Body of pancreas (tissue), 4 donors: ENCODE data around the gene GABRR1. TPM values are rescaled to one million over a fixed set of nuclear protein-coding genes. Genes with fewer than 3 reads are reported as not detected.

ENCODE experiments used
- ATAC-seq: fragments of 150-250 bp; one replicate; pipeline ENCODE4 v1.9.1; 2016
- DNase-seq, 4 donors: peaks; one replicate each; pipeline ENCODE4 v3.0.0-alpha.2; 2019
- H3K27ac ChIP-seq, 4 donors: fragments of 200-600 bp; sonication (generic); 1 replicate in 3 of 4; 2 replicates in 1 of 4; pipeline versions ENCODE4 v1.5.1 to v1.6.1; 2016 to 2019; ENCODE audit warnings: mild to moderate bottlenecking in 1 of 4, mixed read lengths in 1 of 4, moderate library complexity in 1 of 4
- H3K27me3 ChIP-seq, 2 donors: fragments of 200-600 bp; sonication (generic); one replicate each; pipeline ENCODE4 v1.6.0; 2016; ENCODE audit warnings: mild to moderate bottlenecking in 1 of 2
- H3K36me3 ChIP-seq, 2 donors: fragments of 200-600 bp; sonication (generic); replicated peaks in 1 of 2; 2 replicates each; pipeline ENCODE4 v1.5.1; 2016; ENCODE audit warnings: low read depth in 2 of 2; ENCODE audit not compliant: insufficient read depth in 1 of 2
- H3K4me1 ChIP-seq: fragments of 200-600 bp; sonication (generic); one replicate; pipeline ENCODE4 v1.6.0; 2016
- H3K4me3 ChIP-seq, 2 donors: fragments of 200-600 bp; sonication (generic); 1 replicate in 1 of 2; 2 replicates in 1 of 2; pipeline ENCODE4 v1.5.1; 2016 to 2019
- H3K9me3 ChIP-seq, 3 donors: fragments of 200-600 bp; sonication (generic); 1 replicate in 2 of 3; 2 replicates in 1 of 3; pipeline ENCODE4 v1.5.1; 2016
- POLR2A ChIP-seq, 3 donors: fragments of 450-650 bp; IDR thresholded peaks; one replicate each; pipeline ENCODE4 v1.6.1; 2016; ENCODE audit warnings: antibody characterized with exemption in 3 of 3, mild to moderate bottlenecking in 2 of 3
- WGBS, 2 donors: methylation state at CpG; one replicate each; pipeline ENCODE4 v1.1.5; 2017; 5-methylcytosine and 5-hydroxymethylcytosine counted together
- intact Hi-C: fragments of 100-400 bp; cut with DNase I; formaldehyde crosslinking; loops from one replicate; pipeline ENCODE4 v1.15.1; 2023
- total RNA-seq, 2 donors: library from RNA; depleted of rRNA; stranded (reverse); fragments of >200 nt; gene quantifications; one replicate each; pipeline ENCODE4 v1.1.0, GENCODE V29; 2016
- TF ChIP-seq, protein P1 (sequence below), 7 experiments: fragments of 450-650 bp in 4 of 7; fragments of 200-600 bp in 3 of 7; sonication (generic) in 3 of 7; IDR thresholded peaks; one replicate each; pipeline ENCODE4 v1.5.1; 2016 to 2019; ENCODE audit warnings: antibody characterized with exemption in 7 of 7

Gene GABRR1
- total RNA-seq, 2 donors from 2014 or later = not detected

DNA sequence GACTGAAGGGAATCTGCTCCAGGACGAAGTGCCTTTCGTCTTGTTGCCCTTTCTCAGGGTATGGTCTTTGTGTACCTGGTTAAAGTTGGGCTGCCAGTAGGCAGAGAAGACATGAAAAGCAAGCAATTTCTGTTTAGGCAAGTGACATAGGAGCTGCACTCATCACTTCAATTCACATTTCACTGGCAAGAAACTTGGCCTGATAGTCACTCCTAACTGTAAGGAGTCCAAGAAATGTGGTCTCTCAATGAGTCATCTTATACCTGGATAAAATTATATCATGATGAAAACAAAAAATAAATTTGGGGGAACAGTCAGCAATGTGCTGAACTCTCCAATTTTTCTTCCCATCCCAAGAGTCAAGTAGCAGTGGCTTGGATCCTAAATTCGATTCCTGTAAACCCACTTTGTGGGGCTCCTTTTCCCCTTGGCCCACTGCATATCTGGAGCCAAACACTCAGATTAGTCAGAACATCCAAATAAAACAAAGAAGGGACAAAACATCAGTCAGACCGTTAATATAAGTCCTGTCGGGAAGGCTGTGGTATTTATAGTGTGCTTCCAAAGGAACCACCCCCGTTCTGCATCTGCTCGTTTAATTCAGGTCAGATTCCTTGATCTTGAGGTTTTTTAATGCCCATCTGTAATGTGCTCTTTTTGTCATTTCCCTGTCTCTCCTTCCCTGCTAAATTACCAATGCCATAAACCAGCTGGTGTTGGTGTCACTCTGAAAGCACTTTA lies 5.0 kb upstream of the GABRR1 start:
- no peak overlapping the region for H3K4me3 ChIP-seq
- DNase-seq = no peak
- H3K27ac ChIP-seq = no peak overlapping the region
- H3K36me3 ChIP-seq = no peaks in the 10 kb centered on the region
- ATAC-seq = no peak
- TF ChIP-seq, protein P1, sequence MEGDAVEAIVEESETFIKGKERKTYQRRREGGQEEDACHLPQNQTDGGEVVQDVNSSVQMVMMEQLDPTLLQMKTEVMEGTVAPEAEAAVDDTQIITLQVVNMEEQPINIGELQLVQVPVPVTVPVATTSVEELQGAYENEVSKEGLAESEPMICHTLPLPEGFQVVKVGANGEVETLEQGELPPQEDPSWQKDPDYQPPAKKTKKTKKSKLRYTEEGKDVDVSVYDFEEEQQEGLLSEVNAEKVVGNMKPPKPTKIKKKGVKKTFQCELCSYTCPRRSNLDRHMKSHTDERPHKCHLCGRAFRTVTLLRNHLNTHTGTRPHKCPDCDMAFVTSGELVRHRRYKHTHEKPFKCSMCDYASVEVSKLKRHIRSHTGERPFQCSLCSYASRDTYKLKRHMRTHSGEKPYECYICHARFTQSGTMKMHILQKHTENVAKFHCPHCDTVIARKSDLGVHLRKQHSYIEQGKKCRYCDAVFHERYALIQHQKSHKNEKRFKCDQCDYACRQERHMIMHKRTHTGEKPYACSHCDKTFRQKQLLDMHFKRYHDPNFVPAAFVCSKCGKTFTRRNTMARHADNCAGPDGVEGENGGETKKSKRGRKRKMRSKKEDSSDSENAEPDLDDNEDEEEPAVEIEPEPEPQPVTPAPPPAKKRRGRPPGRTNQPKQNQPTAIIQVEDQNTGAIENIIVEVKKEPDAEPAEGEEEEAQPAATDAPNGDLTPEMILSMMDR (IDR thresholded peaks at IDR 0.05) = no peak
- TF ChIP-seq POLR2A (IDR thresholded peaks at IDR 0.05) = no peak
- H3K9me3 ChIP-seq = no peaks in the 10 kb centered on the region
- no peaks in the 10 kb centered on the region for H3K27me3 ChIP-seq
- intact Hi-C loops = no loop called here
- 43 to 45% methylated on average over 7 of the region's 7 CpGs for WGBS, 2 donors
- H3K4me1 ChIP-seq = no peaks in the 10 kb centered on the region

DNA sequence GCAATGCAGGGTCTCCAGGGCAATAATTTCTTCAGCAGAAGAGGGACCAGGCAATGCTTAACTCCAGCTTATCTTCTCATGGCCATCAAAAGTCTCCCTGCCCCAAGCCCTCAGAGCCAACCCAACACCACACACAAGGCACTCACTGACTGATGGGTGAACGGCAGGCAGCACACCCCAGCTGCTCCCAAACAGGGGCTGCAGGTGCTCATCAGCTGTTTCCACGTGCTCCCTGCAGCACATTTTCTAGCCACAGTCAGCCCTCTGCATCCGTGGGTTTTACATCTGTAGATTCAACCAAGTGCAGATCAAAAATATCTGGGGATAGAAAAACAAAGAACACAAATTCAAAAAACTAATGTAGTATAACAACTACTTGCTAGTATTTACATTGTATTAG lies 4.0 kb upstream of the GABRR1 start:
- no peaks in the 10 kb centered on the region for H3K27me3 ChIP-seq
- no peak for TF ChIP-seq POLR2A (IDR thresholded peaks at IDR 0.05)
- TF ChIP-seq, protein P1 (IDR thresholded peaks at IDR 0.05) = no peak
- ATAC-seq (no peak), DNase-seq (no peak)
- no peaks in the 10 kb centered on the region for H3K4me1 ChIP-seq
- no peak overlapping the region for H3K27ac ChIP-seq
- no peaks in the 10 kb centered on the region for H3K9me3 ChIP-seq
- H3K36me3 ChIP-seq = no peaks in the 10 kb centered on the region
- intact Hi-C loops = no loop called here
- 61 to 73% methylated on average over 3 of the region's 3 CpGs for WGBS, 2 donors
- no peak overlapping the region for H3K4me3 ChIP-seq

DNA sequence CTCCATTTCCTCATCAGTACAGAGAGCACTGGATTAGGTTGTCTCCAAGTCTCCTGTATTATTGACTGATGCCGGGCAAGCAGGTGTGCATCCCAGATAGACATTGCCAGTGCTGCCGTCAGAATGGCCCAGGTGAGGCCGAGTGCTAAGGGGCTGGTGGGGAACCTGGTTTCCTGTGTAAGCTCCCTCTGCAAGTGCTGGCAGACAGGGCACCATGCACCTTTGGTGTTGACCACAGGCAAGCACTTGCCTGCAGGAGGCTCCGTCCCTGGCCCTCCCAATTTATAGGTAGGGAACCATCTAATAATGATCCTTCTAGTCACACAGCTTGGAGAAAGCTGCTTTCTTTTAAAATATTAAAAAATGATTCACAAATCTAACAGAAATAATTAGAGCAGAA lies 747 bp downstream of the GABRR1 start:
- no peak overlapping the region for H3K4me3 ChIP-seq
- DNase-seq = no peak
- intact Hi-C loops = no loop called here
- TF ChIP-seq, protein P1 (IDR thresholded peaks at IDR 0.05) = no peak
- no peak for ATAC-seq
- H3K27ac ChIP-seq = no peak overlapping the region
- no peaks in the 10 kb centered on the region for H3K36me3 ChIP-seq
- WGBS, 2 donors = 64 to 79% methylated on average over 4 of the region's 4 CpGs
- no peaks in the 10 kb centered on the region for H3K9me3 ChIP-seq
- no peaks in the 10 kb centered on the region for H3K27me3 ChIP-seq
- no peaks in the 10 kb centered on the region for H3K4me1 ChIP-seq

DNA sequence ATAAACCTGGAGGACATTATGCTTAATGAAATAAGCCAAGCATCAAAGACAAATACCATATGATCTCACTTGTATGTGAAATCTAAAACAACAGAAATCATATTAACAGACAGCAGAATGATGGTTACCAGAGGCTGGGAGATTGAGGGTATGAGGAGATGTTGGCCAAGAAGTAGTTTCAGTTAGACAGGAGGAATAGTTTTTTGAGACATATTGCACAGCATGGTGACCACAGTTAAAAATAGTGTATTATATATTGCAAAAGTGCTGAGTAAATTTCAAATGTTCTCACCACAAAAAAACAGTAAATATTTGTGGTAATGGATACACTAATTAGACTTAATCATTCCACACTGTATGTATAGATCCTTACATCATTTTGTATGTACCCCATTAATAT lies 1.8 kb downstream of the GABRR1 start:
- no peak for TF ChIP-seq POLR2A (IDR thresholded peaks at IDR 0.05)
- TF ChIP-seq, protein P1 (IDR thresholded peaks at IDR 0.05) = no peak
- Histone ChIP-seq H3K27ac (no peak overlapping the region), H3K36me3 (no peaks in the 10 kb centered on the region), H3K4me3 (no peak overlapping the region), H3K4me1 (no peaks in the 10 kb centered on the region), H3K27me3 (no peaks in the 10 kb centered on the region), H3K9me3 (no peaks in the 10 kb centered on the region)
- DNase-seq (no peak), ATAC-seq (no peak)
- intact Hi-C loops = no loop called here

DNA sequence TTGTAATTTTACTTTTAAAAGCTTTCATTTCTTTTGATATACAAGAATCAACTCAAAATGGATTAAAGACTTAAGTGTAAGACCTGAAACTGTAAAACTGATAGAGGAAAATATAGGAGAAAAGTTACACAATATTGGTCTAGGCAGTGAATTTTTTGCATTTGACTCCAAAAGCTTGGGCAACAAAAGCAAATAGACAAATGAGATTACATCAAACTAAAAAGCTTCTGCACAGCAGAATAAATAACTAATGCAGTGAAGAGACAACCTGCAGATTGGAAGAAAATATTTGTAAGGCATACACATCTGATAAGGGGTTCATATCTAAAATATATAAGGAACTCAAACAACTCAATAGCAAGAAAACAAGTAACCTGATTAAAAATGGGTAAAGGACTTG lies 3.0 kb downstream of the GABRR1 start:
- no peaks in the 10 kb centered on the region for H3K4me1 ChIP-seq
- ATAC-seq = no peak
- H3K27ac ChIP-seq = no peak overlapping the region
- H3K36me3 ChIP-seq = no peaks in the 10 kb centered on the region
- DNase-seq = no peak
- TF ChIP-seq POLR2A (IDR thresholded peaks at IDR 0.05) = no peak
- TF ChIP-seq, protein P1 (IDR thresholded peaks at IDR 0.05) = no peak
- no peak overlapping the region for H3K4me3 ChIP-seq
- intact Hi-C loops = no loop called here
- H3K9me3 ChIP-seq = no peaks in the 10 kb centered on the region
- H3K27me3 ChIP-seq = no peaks in the 10 kb centered on the region
